ENCODE results near the gene PRKACB. TPM values are rescaled to one million over a fixed set of nuclear protein-coding genes. Genes with fewer than 3 reads are reported as not detected.

Gene PRKACB
- total RNA-seq (2022): 28.5 and 30.3 TPM in 2 replicates
- Bru-seq, nascent RNA: percentile 67 among the genes with signal in this experiment
- BruChase-seq, experiment 1, labeled RNA remaining after a 6-hour chase: percentile 67 among the genes with signal in this experiment
- percentile 59 among the genes with signal in this experiment for BruChase-seq, experiment 2, labeled RNA remaining after a 2-hour chase
- long read RNA-seq, full-length matches to known transcripts: 13 of 21 reads
- long read RNA-seq, partial matches to known transcripts: 0 of 21 reads
- long read RNA-seq, other reads (novel, unspliced or antisense): 8 of 21 reads

DNA sequence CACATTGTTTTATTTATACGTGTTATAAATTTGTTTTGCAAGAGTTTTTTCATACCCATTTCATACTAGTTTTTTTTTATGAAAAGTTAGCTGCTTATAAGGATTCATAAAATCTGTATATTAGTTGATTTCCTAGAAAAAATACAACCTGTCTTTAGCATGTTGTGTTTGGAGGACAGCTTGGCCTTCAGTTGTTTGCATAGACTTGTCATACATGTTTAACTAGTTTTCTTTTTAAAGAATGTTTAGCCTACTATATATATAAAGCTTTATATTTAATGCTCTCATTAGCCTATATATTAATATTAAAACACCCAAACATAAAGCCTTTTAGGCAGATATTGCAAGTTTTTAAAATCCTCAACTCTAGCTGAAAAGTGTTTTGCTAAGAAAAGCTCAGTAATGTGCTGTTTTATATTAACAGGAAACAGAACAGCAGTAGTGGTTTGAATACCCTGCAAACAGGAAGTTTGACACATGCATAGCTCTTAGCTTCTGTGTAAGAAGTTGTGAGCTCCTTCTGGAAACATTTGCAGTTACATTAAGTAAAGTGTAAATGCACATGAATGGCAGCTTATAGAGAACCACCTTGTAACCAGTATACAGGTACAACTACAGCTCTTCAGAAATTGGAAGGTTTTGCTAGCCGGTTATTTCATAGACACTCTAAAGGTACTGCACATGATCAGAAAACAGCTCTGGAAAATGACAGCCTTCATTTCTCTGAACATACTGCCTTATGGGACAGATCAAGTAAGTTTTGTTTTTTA, at the start of gene PRKACB:
PRKACB (plus strand) TSS at position 476 of the 770 bp plus-strand sequence; CDS start at position 567, 91 bp downstream.
- CTCF ChIA-PET: interaction anchor here (0.7 to 3.8 kb wide), 7 partner anchors 9 to 476 kb away, joined by 3 to 57 read pairs (median 4); no protein-coding TSS in a partner anchor
- H3K4me1 Mint-ChIP-seq (ENCODE audit: low read depth, unreplicated experiment): peaks cover 27% of the 10 kb centered on the region
- H3K9me3 Mint-ChIP-seq (ENCODE audit: low read depth, unreplicated experiment): no peaks in the 10 kb centered on the region
- peak within 1 kb of the TSS; percentile 83 for H3K27ac Mint-ChIP-seq (ENCODE audit: unreplicated experiment)
- TF ChIP-seq, protein P1, sequence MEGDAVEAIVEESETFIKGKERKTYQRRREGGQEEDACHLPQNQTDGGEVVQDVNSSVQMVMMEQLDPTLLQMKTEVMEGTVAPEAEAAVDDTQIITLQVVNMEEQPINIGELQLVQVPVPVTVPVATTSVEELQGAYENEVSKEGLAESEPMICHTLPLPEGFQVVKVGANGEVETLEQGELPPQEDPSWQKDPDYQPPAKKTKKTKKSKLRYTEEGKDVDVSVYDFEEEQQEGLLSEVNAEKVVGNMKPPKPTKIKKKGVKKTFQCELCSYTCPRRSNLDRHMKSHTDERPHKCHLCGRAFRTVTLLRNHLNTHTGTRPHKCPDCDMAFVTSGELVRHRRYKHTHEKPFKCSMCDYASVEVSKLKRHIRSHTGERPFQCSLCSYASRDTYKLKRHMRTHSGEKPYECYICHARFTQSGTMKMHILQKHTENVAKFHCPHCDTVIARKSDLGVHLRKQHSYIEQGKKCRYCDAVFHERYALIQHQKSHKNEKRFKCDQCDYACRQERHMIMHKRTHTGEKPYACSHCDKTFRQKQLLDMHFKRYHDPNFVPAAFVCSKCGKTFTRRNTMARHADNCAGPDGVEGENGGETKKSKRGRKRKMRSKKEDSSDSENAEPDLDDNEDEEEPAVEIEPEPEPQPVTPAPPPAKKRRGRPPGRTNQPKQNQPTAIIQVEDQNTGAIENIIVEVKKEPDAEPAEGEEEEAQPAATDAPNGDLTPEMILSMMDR (IDR thresholded peaks at IDR 0.05; ENCODE audit: unreplicated experiment): no peak
- no peaks in the 10 kb centered on the region for H3K36me3 Mint-ChIP-seq (ENCODE audit: insufficient read depth, unreplicated experiment)
- H3K27me3 Mint-ChIP-seq (ENCODE audit: unreplicated experiment): no peaks in the 10 kb centered on the region
- intact Hi-C loops (cut with micrococcal nuclease; ENCODE audit: unreplicated experiment): loop anchor here (2.0 to 5.0 kb wide), 8 partner anchors 31 to 793 kb away; no protein-coding TSS in a partner anchor
- peak within 1 kb of the TSS; percentile 48 for H3K4me3 Mint-ChIP-seq (ENCODE audit: low read depth, unreplicated experiment)
- DNase-seq: no peak
- no TSS peak for BruUV-seq (replicated peaks)

DNA sequence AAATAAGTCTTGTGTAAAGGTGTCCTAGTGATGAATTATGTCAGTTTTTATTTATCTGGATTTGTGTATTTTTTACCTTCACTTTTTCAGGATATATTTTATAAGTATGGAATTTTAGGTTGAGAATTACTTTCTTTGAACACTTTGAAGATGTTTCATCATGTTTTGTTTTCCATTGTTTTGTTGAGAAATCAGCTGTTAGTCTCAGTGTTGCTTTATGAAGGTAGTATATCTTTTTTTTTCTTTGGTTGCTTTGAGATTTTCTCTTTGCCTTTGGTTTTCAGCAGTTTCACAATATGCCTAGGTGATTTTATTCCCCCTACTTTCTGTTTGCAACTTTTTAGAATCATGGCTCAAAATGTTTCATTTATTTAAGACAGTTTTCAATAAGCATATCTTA, 48.8 kb upstream of the PRKACB start:
- H3K36me3 Mint-ChIP-seq (ENCODE audit: insufficient read depth, unreplicated experiment): peaks cover 5% of the 10 kb centered on the region
- TF ChIP-seq, protein P1 (IDR thresholded peaks at IDR 0.05; ENCODE audit: unreplicated experiment): no peak
- no peaks in the 10 kb centered on the region for H3K9me3 Mint-ChIP-seq (ENCODE audit: low read depth, unreplicated experiment)
- no peak overlapping the region for H3K27ac Mint-ChIP-seq (ENCODE audit: unreplicated experiment)
- DNase-seq: no peak
- peaks cover 10% of the 10 kb centered on the region for H3K4me1 Mint-ChIP-seq (ENCODE audit: low read depth, unreplicated experiment)
- H3K4me3 Mint-ChIP-seq (ENCODE audit: low read depth, unreplicated experiment): no peak overlapping the region
- CTCF ChIA-PET: no interaction called here
- no peaks in the 10 kb centered on the region for H3K27me3 Mint-ChIP-seq (ENCODE audit: unreplicated experiment)
- no TSS peak for BruUV-seq (replicated peaks)
- intact Hi-C loops (cut with micrococcal nuclease; ENCODE audit: unreplicated experiment): no loop called here

GRCh38 chr1:84096176-84096575, 47.9 kb upstream of the PRKACB start:
- Mint-ChIP-seq H3K27ac (ENCODE audit: unreplicated experiment) (no peak overlapping the region), H3K36me3 (ENCODE audit: insufficient read depth, unreplicated experiment) (no peaks in the 10 kb centered on the region), H3K9me3 (ENCODE audit: low read depth, unreplicated experiment) (no peaks in the 10 kb centered on the region), H3K4me1 (ENCODE audit: low read depth, unreplicated experiment) (peaks cover 2% of the 10 kb centered on the region), H3K4me3 (ENCODE audit: low read depth, unreplicated experiment) (no peak overlapping the region), H3K27me3 (ENCODE audit: unreplicated experiment) (no peaks in the 10 kb centered on the region)
- TF ChIP-seq, protein P1 (IDR thresholded peaks at IDR 0.05; ENCODE audit: unreplicated experiment): no peak
- no peak for DNase-seq
- no TSS peak for BruUV-seq (replicated peaks)
- CTCF ChIA-PET: no interaction called here
- intact Hi-C loops (cut with micrococcal nuclease; ENCODE audit: unreplicated experiment): no loop called here

- Mint-ChIP-seq H3K4me1 (ENCODE audit: low read depth, unreplicated experiment) (peaks cover 18% of the 10 kb centered on the region), H3K27me3 (ENCODE audit: unreplicated experiment) (no peaks in the 10 kb centered on the region), H3K36me3 (ENCODE audit: insufficient read depth, unreplicated experiment) (no peaks in the 10 kb centered on the region), H3K4me3 (ENCODE audit: low read depth, unreplicated experiment) (no peak overlapping the region), H3K9me3 (ENCODE audit: low read depth, unreplicated experiment) (no peaks in the 10 kb centered on the region), H3K27ac (ENCODE audit: unreplicated experiment) (no peak overlapping the region)
- DNase-seq: no peak
- TF ChIP-seq, protein P1 (IDR thresholded peaks at IDR 0.05; ENCODE audit: unreplicated experiment): no peak
- no TSS peak for BruUV-seq (replicated peaks)
- intact Hi-C loops (cut with micrococcal nuclease; ENCODE audit: unreplicated experiment): no loop called here
- CTCF ChIA-PET: no interaction called here
Measured at GRCh38 chr1:84101204-84101603, 42.9 kb upstream of the PRKACB start.
